ENCODE data around the gene DKK3.
"Not testable (repeated sequence)": the region's sequence is repeated elsewhere in the genome, so short reads cannot be mapped to it uniquely, and the experiment has no call there.

DKK3 gene

DNA sequence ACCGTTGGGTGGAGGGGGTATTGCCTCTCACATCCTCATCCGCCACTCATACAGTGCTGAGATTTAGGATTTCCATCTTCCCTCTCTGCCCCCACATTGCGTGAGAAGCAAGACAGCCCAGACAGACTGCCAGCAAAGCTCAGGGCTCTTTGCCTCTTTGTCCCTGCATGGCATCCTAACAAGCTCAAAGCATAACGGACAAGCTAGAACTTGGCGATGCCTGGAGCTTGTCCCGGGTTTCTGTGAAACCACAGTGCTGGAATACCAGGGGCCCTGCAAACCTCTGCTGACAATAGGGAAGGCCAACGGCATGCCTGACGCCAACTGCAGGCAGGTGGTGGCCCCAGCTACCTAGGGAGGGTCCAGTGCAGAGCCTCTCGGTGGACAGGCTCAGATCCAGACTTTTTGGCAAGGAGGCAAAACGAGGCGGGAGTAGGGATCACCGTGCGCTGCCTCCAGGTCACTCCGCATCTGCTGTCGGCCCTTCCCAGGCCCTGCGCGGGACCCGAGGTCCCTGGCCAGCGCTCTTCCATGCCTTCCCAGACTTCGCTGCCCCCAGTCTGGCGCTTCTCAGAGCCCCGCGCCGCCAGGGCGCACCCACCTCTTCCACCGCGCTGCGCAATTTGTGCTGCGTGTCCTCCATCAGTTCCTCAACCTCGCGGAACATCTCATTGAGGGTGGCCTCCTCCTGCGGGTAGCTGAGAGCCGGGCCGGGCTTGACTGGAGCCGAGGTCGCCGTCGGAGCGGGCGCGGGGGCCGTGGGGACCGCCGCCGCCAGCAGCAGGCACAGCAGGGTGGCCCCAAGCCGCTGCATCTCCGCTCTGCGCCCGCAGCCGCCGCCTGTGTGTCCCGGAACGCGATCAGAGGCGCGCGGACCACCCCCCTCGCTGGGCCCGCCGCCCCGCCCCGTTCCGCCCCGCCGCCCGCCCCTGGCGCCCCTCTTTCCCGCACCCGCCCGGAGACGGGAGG, at the start of gene DKK3:
TSS of gene DKK3 (minus strand) at position 858 of the 969 bp plus-strand sequence. CDS start at position 814, 44 bp downstream.
- DNase-seq = peak; percentile 14

- no peak for DNase-seq
Observed at GRCh38 chr11:12057299-12057980, 49.0 kb upstream of the DKK3 start.

DNA sequence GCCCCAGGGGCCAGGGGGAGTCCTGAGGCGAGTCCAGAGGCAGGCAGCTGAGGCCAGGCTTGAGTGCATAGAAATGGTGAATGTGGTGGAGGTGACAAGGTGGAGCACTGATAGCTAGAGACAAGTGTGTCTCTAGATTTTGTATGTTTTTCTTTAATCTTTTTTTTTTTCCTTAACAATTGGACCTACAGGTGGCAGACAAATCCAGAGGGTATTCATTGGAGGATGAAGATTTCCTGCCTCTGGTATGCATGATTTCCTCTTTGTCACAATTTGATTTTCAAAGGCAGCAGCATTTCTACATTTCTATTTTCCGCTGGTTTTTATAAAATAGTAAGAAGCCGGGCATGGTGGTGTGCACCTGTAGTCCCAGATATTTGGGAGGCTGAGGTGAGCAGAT, 47.7 kb upstream of the DKK3 start:
- no peak for DNase-seq

- DNase-seq = no peak
Observed at GRCh38 chr11:12053606-12054361, 45.4 kb upstream of the DKK3 start.

- DNase-seq = peak; percentile 32
Observed at GRCh38 chr11:12052676-12053605, 44.5 kb upstream of the DKK3 start.

DNA sequence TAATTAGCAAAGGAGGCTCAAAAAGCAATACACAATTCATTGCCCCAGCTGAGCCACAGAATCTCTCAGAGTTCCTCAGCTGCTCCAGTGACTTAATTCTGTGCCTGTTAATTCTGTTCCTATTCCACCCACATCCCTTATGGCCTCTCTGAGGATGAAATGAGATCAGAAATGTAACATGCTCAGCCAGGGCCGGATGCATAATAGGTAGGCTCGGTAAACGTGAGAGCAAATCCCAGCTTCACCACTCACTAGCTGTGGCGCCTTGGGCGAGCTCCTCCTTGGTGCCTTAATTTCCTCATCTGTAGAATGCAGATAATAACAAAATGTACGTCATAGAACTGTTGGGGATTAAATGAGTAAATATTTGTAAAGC, 42.8 kb upstream of the DKK3 start:
- no peak for DNase-seq

DNA sequence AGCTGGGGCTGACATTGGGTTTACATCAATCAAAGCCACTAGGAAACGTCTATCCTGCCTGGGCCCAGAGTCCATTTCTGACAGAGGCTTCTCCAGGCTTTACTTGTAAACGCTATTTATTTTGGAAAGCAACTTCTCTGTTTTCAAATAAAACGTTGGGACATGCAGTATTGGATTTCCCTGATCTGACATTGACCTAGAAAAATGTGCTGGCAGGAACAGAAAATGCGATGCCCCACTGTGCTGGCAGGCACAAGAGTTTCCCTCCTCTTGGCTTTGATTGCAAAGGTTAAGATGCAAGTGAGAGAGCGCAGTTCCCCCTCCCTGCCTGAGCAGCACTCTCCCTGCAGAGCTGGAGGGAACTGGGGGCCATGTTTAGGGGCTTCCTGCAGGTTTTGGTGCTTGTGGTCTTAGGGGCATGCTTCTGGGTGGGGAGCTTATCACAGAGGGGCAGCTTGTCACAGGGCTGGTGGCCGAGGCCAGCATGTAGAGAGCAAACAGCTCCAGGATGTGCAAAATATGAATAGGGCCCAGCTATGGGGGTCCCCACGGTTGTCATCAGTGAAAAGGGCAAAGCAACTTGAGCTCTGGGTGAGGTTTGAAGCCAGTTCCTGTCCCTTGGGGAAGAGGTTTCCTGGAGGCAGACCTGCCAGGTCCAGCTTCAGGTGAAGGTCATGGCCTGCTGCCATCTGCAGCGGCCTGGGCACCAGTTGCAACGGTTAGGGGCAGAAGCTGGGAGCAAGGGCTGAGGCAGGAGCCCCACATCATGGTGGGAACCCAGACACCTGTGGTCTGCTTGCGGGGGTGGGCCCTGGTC, 42.3 kb upstream of the DKK3 start:
- DNase-seq = no peak

DNA sequence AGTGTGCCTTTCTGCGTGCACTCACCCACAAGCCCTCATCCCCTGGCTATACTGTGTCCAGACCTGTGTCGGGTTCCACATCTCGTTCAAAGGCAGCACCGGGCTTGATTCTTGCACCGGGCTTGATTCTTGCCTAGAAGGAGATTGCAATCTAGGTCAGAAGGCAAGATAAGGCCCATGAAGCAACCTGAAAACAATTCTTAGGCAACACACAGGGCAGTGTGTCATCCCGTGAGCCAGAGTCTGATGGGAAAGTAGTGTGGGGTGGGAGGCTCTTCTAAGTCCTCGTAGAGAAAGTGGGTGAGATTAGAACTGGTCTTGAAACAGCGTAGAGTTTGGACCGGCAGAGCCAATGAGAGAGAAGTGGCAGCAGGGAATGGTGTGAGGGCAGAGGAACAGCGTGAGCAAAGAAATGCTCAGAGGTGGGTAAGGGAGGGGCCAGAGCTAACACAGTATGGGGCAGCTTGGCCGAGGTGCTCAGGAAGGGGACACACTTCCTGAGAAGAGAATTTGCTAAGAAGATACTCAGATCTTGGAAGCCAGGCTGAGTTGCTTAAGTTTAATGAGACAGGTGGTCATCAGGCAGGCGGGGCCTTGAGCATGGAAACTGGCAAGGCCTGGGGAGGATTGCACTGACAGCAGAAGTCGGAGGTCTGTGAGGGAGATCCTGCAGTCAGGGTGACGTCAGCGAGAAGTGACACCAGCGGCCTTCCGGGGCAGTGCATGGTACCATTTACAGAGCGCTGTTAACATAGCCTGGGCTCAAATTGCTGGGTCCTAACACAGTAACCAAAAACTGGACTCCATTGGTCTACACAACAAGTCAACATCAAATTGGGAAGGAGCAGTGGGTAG, 40.7 kb upstream of the DKK3 start:
- DNase-seq = no peak

DNA sequence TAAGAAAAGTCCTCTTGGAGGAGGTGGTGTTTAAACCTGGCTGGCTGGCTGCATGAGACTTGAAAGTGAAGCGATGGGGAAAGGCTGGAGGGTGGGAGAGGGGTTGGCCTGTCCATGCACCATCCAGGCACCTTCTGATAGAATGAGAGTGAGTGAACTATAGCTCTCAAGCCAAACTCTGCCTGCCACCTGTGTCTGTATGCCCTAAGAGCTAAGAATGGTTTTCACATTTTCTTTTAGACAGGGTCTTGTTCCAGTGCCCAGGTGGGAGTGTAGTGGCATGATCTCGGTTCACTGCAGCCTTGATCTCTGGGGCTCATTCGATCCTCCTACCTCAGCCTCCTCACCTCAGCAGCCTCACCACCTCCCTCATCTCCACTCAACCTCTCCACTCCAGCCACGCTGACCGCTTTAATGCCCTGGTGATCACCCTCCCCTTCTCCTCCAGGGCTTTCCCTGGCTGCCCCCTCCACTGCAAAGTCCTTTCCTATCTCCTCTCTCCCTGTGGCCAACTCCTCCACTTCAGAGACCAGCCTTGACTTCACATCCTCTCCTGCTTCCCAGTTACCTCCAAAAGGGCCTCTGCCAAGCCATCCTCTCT, 38.3 kb upstream of the DKK3 start:
- DNase-seq = no peak

GRCh38 chr11:12045914-12046635, 37.6 kb upstream of the DKK3 start:
- no peak for DNase-seq

GRCh38 chr11:12044799-12045198, 36.4 kb upstream of the DKK3 start:
- DNase-seq = no peak

GRCh38 chr11:12043959-12044791, 35.7 kb upstream of the DKK3 start:
- peak; percentile 72 for DNase-seq

DNA sequence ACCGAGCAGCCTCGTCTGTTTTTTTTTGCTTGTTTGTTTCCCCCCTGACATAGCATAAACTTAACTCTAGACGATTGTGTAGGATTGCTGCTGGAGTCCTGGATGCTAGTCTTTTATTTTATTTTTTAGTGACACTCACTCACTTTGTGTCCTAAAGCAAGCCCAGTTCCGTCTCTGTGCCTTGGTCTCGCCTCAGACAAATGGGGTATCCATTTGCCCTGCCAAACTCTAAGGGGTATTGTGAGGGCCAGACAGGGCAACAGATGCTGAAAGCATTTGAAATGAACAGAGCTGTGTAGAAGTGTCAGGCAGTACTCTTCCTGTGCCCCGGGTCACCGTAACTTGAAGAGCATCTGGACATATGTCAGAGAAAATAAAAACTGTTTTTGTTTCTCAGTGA, 34.8 kb upstream of the DKK3 start:
- DNase-seq = no peak

DNA sequence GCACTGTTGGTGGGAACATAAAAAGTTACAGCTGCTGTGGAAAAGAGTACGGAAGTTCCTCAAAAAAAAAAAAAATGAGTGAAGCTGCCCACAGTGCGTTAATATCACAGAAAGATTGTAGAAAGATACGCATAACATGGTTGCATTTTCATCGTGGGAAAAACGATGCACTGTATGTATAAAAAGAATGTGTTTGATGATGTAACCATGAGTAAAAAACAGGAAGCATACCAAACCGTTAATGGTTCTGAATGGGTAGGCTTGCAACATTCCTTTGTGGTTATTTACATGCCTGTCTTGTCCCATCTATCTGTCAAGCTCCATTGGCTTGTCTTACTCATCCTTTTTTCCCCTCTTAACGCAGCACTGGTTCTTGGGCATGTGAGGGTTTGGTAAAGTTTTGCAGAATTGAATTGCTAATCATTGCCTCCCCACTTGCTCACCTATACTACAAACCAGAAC, 33.8 kb upstream of the DKK3 start:
- no peak for DNase-seq

- not testable (repeated sequence) for DNase-seq
Observed at GRCh38 chr11:12040719-12041118, 32.3 kb upstream of the DKK3 start.

GRCh38 chr11:12032968-12033367, 24.5 kb upstream of the DKK3 start:
- DNase-seq = no peak

DNA sequence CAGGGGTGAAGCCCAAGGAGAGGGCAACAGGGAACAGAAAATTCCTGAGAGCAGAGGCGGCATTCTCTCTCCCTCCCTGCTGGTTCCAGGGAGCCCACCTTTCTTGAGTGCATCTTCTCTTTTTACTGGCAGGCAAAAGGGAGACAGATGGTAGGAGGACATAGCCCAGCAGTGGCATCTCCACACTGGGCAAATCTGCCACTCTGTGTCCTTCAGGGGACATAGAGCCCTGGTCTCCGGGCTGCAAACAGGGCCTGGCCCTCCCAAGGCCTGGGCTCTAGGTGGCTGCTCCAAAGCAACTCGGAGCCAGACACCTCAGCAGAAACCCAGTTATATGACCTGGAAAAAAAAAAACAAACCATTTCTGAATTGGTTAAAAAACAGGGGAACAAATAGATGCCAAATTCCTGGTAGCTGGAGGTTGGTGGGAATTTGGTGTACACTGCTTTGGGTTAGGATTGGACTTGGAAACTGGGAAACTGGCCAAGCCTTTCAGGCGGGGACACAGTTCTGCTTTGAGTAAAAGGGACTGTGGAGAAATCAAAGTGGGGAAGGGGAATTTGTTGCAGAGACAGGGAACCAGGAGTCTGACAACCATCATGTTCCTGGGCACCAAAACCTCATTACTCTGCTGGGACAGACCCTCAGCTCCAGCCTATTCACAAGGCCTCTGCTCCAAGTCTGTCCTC, 23.6 kb upstream of the DKK3 start:
- no peak for DNase-seq

Data from stimulated activated CD4-positive, alpha-beta T cell treated with anti-CD3 and anti-CD28 coated beads, Interleukin-15, amount 100 ng/mL, for 24 hours (primary cell).